KBM-7 (cell line): ENCODE measurements around the gene CFDP1.

Experiments
- DNase-seq: peaks from one replicate; pipeline ENCODE4 v3.0.0-alpha.2; 2015
- in situ Hi-C: fragments of 300-500 bp; cut with MboI; formaldehyde crosslinking; loops from 2 replicates; pipeline ENCODE4 v1.14.3; 2020; ENCODE audit warnings: low sequenced_read_pairs, low pct_unique_long_range_greater_than_20kb, mixed read lengths

Gene CFDP1

GRCh38 chr16:75420987-75421819 lies 12.1 kb downstream of the CFDP1 start:
- in situ Hi-C loops, result no loop called here
- peak; percentile 59 for DNase-seq

- in situ Hi-C loops, result no loop called here
Observed at GRCh38 chr16:75416904-75417565, 16.3 kb downstream of the CFDP1 start.

GRCh38 chr16:75415169-75415905 lies 18.0 kb downstream of the CFDP1 start:
- DNase-seq, result no peak
- in situ Hi-C loops, result no loop called here

More at GRCh38 chr16:75416904-75417565, 16.3 kb downstream of the CFDP1 start:
- no peak for DNase-seq

DNA sequence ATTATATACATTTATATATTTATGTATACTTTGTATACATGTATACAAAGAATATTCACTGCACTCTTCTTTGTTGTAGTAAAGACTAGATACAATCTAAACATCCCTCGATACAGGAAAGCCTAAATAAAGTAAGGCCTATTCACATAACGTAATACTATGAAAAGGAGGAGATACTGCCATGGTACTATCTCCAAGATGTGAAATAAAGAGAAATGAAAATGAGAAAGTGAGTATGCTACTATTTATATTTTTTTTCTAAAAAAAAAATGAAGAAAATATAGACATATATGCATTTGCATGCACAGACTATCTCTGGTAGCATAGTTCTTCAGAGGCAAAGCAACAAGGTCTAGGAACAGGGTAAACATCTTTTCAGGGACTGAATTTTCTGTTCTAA lies 19.4 kb downstream of the CFDP1 start:
- no peak for DNase-seq
- in situ Hi-C loops, result no loop called here

DNA sequence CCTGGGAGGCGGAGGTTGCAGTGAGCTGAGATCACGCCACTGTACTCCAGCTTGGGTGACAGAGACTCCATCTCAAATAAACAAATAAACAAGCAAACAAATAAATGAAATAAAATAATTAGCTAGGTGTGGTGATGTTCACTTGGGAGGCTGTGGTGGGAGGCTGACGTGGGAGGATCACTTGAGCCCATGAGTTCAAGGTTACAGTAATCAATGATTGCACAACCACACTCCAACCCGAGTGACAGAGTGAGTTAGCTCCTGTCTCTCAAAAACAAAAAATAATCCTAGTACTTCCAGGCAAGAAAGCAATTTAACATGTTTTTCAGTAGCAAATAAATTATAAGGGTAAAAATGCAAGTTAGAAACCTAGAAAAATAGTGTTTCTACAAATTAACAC lies 26.4 kb downstream of the CFDP1 start:
- in situ Hi-C loops, result no loop called here
- no peak for DNase-seq

GRCh38 chr16:75402821-75403475 lies 30.4 kb downstream of the CFDP1 start:
- in situ Hi-C loops, result no loop called here
- peak; percentile 62 for DNase-seq

GRCh38 chr16:75402159-75402820 lies 31.0 kb downstream of the CFDP1 start:
- DNase-seq, result no peak
- in situ Hi-C loops, result no loop called here

GRCh38 chr16:75401691-75402090 lies 31.6 kb downstream of the CFDP1 start:
- DNase-seq, result no peak
- in situ Hi-C loops, result no loop called here

DNA sequence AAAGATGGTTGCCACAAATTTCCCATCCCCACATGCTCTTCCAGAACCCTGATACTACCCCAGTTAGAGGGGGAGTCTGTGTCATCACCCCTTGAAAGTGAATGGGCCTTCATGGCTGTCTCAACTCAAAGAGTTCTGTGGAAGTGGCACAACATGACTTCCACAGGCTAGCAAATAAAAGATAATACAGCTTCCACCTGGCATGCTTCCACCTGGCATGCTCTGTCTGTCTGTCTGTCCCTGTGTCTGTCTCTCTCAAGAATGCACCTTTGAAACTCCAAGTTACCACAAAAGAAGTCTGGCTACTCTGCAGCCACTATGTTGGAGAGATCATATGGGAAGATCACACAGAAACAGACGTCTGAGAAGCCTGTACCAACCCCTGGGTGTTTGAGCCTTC lies 35.0 kb downstream of the CFDP1 start:
- in situ Hi-C loops, result no loop called here

GRCh38 chr16:75394941-75395340 lies 38.4 kb downstream of the CFDP1 start:
- no peak for DNase-seq
- in situ Hi-C loops, result no loop called here

More for the DNA sequence above, 35.0 kb downstream of the CFDP1 start:
- no peak for DNase-seq

GRCh38 chr16:75392906-75393305 lies 40.4 kb downstream of the CFDP1 start:
- no peak for DNase-seq
- in situ Hi-C loops, result no loop called here

DNA sequence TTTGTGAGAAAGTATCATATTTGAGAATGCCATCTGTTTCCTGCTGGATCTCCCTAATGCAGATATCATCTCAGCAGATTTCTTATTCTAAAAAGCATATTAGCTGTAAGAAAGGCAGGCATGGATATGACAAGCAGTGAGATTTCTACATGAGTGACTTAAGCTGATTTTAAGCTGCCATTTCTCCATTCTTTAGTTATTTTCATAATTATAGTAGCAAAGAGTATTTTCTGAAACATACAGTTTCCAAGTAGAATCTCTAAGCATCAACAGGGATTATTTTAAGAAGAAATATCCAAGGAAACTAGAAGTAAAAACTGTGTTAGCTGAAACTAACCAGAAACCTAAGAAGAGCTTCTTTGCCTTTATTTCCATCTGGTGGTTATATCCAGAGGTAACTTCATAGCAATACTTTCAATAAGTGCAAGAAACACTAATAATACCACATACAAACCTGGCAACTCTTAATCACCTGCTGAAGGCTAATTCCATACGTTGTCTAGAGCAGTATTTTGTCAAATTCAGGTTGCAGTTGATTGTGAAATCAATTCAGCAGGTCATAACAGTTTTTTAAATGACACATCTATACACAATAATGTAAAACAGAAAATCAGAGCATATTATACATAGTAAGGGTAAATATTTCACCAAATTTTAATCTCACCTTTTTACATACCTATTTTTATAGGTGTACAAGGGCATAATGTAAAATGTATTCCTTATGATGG lies 42.2 kb downstream of the CFDP1 start:
- DNase-seq, result no peak
- in situ Hi-C loops, result no loop called here

DNA sequence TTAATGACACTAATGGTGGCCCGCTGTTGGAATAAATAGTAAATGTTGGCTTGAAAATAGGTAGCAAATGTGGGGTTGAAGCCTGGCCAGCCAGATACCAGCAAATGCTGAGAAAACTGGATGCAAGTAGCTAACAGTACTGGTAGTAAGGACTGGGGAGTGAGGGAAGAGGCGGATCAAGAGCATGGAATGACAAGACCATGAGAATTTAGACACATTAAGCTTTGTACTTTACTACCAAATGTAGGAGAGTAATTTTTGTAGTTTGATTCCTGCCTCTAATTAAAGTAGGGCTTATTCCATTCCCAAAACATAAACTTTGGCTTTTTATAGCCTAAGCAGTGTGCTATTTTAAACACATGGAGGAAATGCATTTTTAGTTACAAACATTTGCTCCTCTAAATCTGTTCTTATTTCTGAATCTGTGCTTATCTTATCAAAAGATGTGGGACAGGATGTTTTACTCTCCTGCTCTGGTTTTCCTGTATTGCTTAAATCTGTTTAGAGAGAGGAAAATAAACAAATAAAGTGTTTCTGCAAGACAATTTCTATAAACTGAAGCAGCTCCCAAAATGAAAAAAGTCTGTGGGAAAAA lies 44.1 kb downstream of the CFDP1 start:
- in situ Hi-C loops, result no loop called here
- DNase-seq, result no peak

DNA sequence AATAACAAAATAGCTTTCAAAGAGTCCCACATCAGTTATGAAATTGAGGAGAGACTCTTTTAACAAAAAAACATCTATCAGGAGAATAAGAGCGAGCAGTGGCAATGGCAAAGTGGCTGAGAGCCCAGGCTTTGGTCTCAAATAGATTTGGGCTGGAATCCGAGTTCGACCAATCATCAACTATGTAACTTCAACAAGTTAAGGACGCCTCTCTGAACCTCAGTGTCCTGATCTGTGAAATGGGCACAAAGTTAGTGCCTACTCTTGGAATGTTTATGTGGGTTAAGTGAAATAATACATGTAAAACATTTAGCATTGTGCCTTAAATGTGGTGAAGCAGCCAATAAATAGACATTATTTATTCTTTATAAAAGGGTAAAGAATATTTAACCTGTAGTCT lies 45.4 kb downstream of the CFDP1 start:
- DNase-seq, result no peak
- in situ Hi-C loops, result no loop called here

- in situ Hi-C loops, result no loop called here
- peak; percentile 48 for DNase-seq
Observed at GRCh38 chr16:75385507-75386152, 47.7 kb downstream of the CFDP1 start.

DNA sequence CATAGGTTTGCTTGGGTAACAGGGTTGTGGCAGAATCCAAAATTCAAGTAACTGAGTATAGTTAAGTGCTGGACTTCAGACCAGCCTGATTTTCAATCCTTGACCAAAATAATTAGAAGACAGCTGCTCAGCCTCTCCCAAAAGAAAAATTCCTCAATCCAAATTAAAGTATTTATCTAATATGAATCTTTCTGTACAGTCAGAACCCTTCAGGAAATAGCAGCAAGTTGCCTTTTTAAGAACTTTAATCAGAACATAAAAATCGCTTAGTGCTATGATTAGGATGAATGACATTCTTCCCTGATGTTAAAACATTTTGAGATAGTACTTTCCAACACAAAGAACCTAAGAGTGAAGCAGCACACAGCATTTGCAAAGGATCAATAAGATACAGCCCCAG lies 50.2 kb downstream of the CFDP1 start:
- in situ Hi-C loops, result no loop called here
- no peak for DNase-seq

- in situ Hi-C loops, result no loop called here
- DNase-seq, result no peak
Observed at GRCh38 chr16:75382611-75383010, 50.7 kb downstream of the CFDP1 start.

GRCh38 chr16:75380870-75381269 lies 52.4 kb downstream of the CFDP1 start:
- in situ Hi-C loops, result no loop called here
- no peak for DNase-seq
